ENCODE results near the gene EML4.
"Not testable (repeated sequence)": the region's sequence is repeated elsewhere in the genome, so short reads cannot be mapped to it uniquely, and the experiment has no call there.

EML4 gene

DNA sequence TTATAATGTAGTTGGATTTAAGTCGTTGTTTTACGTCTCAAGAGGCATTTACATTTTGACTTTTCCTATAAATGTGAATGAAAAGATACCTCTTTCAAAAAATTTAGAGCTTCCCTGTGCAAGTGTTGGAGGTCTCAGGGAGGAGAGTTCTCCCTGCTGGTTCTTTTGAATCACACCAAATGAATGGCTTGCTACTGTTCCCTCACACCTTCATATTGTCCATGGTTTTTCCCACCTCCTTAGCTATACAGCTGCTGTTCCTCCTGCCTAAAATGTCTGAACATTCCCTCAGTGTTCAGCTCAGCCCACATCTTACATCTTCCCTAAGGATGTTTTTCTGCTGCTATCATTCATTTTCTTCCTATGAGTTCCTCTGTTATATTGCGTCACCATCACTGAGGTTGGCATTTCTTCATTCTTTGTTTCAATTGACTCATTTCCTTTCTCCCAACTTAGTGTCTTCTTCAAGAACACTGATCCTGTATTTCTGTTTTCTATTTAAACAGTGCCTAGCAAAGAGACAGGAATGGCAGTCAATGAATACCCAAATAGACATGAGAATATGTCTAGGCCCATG is 145.8 kb downstream of the EML4 start:
- no peak for DNase-seq

DNA sequence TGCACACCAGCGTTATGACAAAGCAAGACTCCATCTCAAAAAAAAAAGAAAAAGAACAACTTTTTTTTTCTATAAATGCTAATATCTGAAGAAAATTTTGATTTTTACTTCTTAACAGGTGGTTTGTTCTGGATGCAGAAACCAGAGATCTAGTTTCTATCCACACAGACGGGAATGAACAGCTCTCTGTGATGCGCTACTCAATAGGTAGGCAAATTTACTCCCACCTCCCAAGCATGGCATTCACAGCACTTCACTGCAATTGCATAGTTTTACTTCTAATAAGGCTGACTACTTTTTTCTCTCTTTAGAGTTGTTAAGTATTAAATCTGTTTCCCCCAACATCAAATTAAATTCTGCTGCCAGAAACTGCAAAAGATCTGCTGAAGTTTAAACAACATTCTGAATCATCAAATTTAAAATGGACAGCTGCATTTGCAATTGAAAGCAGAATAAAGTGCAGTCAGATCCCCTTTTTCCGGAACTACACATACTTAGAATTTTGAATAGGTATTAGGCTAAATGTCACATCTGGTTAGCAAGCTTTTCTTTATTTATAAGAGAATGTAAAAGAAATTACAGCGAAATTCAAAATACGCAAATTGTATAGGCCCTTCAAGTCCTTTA is 146.8 kb downstream of the EML4 start:
- no peak for DNase-seq

DNA sequence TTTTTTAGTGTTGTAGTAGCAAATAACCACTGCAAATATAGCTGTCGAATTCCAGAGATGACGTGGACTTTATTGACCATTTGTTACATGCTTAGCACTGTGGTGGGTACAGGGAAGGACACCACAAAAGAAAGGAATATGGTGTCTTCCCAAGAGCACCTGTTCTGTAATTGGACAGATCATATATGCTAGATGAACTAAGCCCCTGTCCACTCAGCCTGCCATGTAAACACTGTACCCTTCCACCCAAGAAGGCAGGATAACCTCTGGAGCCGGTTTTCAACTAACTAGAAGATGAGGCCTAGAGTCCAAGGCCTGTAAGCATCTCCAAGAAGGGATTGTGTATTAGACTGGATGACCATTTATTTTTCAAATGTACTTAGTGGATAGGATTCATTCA is 147.8 kb downstream of the EML4 start:
- no peak for DNase-seq

DNA sequence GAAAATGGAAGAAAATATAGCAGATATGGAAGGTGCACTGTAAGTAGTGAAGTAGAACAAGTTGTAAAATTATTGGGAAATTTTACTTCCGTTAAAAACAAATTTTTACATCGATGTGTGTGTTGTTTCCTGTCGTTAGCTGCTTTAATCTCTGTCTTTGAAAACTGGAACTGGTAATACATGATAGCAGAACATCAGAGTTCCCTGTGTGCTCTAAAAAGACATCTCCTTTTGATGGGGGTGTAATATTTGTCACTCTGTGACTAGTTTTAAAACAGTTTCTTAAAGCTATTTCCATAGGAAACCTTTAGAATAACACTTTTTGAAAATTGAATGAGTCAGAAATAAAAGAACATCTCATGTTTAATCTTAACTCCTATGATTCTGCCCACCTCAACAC is 148.3 kb downstream of the EML4 start:
- DNase-seq: no peak

DNA sequence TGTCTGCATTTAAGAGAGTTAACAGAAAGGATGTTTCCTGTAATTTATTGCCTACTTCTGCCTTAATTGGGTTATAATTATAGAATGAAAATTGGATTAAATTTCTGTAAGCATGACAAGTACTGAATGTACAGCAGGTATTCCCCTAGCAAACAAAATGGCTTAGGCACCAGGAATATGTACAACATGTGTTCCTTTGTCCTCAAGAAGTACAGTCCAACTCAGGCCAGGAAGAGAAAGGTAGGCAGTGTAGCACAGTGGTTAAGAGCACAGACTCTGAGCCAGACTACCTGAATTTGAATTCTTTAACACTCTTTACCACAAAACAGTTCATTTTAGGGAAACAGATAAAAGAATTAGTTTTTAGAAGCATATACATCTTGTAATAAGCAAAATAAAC is 148.8 kb downstream of the EML4 start:
- no peak for DNase-seq

DNA sequence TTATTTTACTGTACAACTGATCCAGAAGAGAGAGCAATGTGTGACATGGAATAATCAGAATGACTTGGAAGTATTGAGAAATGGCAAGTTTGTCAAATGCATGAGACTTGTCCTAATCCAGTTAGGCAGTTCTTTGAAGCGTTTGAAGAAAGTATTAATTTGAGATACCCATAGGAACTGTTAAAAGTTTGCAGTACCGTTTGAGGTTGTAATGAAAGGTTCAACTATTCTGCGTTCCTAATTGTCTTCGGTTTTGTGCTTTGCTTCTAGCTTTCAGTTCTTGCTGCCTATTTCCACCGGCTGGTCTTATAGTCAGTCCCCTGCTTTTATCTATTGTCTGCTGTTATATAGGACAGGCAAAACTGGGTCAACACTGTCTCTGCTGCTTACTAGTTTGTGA is 150.1 kb downstream of the EML4 start:
- no peak for DNase-seq

DNA sequence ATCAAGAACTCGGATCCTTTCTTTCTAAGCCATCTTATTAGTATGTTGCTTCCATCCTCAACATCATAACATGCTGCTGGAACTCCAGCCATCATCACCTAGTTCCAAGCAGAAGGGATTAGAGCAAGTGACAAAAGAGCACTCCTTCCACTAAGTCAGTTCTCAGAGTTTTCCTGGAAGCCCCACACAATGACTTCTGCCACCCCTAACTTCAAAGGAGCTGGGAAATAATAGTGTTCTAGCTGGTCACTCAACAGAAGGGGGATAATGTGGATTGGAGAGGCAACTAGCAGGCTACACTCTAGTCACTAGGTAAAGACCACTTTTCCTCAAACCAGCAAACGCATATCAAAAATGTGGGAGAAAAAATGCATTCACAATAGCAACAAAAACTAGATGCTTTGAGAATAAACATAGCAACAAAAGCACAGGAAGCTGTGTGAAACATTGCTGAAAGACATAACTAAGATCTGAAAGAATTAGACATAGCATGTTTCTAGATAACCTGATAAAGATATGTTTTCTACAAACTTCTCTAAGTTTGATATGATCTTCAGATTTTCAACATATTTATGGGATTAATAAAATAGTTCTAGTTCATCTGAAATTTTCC is 152.4 kb downstream of the EML4 start:
- no peak for DNase-seq

DNA sequence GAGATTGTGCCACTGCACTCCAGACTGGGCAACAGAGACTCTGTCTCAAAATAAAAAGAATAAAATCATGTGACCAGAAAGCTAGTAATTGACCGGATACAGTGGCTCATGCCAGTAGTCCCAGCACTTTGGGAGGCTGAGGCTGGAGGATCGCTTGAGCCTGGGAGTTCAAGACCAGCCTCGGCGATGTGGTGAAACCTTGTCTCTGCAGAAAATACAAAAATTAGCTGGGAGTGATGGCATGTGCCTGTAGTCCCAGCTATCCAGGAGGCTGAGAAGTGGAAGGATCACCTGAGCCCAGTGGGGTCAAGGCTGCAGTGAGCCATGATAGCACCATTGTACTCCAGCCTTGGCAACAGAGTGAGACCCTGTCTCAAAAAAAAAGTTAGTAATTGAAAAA is 155.1 kb downstream of the EML4 start:
- no peak for DNase-seq

DNA sequence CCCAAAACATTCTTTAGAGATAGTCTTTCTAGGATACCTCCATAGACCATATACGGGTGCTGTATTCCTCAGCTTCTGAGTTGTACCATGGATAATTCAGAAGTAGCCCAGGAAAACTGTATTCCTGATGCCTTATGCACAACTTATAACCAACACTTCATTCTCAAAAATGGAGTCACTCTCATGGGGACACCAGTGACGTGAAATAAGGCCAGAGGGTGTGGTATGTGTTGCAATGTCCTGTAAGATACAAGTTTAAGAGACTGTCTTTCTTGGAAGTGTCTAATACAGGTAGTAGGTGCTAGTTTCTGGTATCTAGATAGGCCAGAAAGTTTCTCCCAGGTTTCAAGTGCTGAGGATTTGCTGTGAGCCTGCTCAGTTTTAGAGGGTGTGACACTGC is 155.8 kb downstream of the EML4 start:
- DNase-seq: no peak

DNA sequence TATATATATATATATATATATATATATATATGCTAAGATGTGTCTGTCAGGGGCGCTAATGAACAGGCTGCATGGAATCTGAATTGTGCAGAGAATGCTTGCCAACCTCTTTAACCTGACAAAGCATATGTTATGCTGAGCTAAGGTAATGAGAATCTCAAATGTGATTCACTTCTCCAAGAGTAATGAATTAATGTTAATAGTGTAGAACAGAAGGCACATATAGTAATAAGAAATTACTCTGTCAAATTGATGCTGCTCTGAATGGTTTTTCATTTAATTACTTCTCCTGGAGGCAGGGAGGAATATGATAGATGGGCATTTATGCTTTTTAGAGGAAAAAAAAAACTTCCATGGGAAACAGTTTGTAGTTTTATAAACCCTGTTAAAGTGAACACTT is 156.5 kb downstream of the EML4 start:
- no peak for DNase-seq

DNA sequence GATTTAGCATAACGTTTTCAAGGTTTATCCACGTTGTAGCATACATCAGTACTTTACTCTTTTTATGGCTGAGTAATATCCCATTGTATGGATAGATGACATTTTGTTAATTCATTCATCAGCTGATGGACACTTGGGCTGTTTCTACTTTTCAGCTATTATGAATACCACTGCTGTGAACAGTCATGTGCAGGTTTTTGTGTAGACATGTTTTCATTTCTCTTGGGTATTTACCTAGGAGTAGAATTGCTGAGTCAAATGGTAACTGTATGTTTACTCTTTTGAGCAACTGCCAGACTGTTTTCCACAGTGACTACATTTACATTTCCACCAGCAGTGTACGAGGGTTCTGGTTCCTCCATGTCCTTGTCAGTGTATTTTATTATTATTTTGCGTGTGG is 158.0 kb downstream of the EML4 start:
- DNase-seq: no peak

DNA sequence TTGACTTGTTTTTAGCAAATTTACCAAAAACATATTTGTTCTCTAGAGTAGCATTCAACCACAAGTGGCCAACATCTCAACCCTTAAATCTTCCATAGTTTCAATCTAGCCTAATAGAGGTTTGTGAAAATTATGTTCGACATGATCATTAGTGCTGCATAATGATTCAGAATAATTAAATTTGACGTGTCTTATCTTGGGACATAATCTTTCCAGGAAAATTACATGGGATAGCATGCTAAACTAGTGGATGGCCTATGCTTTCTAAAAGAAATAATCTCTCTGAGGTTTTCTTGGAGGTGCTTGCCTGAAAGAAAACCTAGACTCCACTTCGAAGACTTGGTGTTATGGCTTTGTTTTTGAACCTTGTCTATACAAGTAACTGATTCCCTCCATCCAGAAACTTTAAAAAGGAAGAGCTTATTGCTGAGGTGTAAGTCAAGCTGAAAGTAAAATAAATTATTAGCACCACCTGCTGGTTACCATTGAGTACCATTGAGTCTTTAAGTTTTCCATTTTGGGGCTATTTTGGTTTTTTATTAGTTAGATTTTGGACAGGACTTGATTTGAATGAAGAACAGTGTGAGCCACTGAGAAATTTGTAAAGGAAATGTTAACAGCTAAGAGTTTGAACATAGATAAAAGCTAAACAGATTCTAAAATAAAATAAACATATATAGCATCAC is 159.1 kb downstream of the EML4 start:
- no peak for DNase-seq

DNA sequence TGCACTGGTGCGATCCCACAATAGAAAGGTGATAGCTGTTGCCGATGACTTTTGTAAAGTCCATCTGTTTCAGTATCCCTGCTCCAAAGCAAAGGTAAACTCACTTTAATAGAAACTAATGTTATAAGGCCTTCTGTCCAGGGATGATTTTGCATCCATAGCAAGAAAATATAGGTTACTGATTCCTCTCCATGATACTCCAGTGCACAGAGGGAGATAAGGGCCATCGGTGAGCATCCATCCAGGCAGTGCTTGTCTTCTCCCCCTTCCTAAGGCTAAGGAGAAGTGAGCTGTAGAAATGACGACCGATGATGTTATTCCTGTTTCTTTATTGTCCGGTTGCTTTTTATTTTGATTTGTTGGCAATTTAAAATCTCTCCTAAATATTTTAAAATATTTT is 159.8 kb downstream of the EML4 start:
- DNase-seq: no peak

DNA sequence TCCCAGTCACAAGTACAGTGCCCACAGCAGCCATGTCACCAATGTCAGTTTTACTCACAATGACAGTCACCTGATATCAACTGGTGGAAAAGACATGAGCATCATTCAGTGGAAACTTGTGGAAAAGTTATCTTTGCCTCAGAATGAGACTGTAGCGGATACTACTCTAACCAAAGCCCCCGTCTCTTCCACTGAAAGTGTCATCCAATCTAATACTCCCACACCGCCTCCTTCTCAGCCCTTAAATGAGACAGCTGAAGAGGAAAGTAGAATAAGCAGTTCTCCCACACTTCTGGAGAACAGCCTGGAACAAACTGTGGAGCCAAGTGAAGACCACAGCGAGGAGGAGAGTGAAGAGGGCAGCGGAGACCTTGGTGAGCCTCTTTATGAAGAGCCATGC is 160.6 kb downstream of the EML4 start:
- DNase-seq: no peak

DNA sequence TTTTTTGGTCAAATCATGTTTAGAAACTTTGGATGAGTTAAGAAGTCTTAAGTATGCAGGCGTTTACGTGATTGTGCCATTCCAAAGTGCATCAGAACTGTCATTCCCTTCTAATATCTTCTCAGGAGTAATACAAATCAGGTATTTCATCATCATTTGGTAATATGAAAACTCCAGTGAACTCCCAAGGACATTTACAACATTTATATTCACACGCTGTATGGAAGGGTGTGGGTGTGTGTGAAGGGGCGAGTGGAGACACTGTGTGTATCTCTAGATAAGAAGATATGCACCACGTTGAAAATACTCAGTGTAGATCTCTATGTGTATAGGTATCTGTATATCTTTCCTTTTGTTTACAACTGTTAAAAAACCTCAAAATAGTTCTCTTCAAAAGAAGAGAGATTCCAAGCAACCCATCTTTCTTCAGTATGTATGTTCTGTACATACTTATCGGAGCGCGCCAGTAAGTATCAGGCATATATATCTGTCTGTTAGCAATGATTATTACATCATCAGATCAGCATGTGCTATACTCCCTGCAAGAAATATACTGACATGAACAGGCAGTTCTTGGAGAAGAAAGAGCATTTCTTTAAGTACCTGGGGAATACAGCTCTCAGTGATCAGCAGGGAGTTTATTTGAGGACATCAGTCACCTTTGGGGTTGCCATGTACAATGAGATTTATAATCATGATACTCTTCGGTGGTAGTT is 162.6 kb downstream of the EML4 start:
- DNase-seq: no peak

DNA sequence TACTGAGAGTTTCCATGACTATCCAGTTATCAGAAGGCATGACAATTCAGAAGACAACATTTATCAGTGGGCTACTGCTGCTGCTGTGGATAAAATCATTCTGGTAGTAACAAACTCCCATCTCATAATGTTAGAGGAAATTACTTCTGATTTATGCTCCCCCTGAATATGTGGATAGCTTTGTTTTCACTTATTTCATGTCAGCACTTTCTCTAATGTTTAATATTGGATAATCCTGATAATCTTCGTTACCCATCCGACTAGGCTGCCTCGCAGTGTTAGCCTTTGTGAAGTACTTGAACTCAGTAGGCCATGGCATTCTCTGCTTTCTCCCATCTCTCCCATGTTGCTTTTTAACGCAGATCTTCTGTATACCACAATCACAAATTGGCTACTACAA is 163.4 kb downstream of the EML4 start:
- no peak for DNase-seq

DNA sequence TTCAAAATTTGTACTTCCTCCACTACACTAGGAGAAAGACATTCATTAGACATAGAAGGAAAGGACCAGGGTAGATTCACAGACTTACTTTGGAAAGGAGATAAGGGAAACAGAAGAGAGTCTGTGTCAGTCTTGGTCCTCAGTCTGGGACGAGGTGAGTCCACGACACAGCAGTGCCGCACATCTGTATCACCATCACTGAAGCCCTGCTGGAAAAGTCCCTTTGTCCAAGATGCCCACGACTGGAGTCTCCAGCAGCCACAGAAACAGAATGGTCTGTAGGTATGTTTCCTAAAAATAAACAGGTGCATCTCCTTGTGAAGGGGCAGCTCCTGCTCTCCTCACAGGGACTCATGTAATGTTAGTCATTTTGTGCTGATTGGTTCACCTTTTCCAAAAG is 164.4 kb downstream of the EML4 start:
- DNase-seq: no peak

DNA sequence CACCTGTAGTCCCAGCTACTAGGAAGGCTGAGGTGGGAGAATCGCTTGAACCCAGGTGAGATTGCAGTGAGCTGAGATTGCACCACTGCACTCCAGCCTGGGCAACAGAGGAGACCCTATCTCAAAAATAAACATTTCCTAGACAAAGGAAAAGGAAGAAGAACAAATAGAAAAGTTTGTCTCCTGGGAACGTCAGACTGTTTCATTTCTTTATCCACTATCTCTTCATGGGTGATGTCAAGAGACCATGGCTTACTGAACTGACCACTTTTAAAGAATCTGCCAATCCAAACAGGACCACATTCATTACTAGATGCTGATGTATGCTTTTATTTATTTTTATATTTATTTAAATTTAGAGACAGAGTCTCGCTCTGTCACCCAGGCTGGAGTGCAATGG is 165.1 kb downstream of the EML4 start:
- DNase-seq: no peak

DNA sequence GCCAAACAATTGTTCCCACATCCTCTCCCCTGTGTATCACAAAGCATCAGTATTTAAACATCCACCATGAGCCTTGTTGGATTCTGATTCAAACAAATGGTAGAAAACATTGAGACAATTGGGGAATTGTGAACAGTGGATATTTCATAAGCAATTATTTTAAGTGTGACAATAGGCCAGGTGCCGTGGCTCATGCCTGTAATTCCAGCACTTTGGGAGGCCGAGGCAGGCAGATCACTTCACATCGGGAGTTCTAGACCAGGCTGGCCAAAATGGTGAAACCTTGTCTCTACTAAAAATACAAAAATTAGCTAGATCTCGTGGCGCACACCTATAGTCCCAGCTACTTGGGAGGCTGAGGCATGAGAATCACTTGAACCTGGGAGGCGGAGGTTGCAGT is 165.7 kb downstream of the EML4 start:
- not testable (repeated sequence) for DNase-seq

DNA sequence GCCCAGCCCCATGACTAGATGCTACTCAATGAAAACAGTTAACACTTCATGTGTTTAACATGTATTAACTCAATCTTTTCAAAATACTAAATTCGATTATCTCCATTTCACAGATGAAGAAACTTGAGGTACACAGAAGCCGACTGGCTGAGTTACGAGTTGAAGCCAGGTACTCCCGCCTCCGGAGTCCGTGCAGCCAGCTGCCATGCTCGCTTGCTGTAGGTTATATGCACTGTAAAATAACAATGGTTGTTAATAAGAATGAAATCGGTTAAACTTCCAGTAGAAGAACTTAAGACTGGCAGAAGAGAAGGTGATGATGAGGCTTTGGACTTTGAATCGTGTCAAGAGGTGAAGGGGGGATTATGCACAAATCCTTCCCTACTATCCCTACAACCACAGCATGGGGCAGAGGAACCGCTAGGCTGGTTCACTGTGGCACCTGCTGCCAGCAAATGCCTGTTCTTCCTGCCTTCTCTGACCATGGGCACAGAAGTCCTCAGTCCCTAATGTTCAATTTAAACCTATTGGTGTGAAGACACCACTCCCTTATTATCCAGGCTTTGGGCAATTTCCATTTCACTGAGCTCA is 166.5 kb downstream of the EML4 start:
- DNase-seq: no peak

DNA sequence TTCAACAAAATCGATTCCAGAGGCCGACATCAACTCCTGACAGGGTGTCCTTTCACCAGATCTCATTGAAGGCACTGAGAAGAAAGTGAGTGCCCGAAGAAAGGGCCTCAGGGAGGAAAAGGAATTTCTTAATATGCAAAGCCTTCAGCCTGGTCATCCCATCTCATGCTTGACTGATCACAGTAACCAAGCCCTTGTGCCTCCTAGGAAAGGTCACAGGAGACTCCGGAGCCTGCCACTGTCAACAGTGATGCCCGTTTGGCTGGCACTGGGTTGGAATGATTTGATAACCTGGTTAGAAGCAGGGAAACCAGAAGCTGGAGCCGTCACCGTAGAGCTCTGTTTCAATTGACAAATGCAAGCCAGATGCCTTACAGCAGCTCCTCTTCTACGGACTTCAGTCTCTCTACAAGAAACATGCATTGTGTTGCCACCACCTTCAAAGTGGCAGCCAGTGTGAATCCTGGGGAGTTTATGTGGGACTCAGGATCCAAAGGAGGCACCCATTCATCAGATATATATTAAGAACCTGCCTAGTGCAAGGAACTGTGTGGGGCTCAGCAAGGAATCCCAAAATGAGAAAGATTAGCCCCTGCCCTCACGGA is 167.3 kb downstream of the EML4 start:
- no peak for DNase-seq

DNA sequence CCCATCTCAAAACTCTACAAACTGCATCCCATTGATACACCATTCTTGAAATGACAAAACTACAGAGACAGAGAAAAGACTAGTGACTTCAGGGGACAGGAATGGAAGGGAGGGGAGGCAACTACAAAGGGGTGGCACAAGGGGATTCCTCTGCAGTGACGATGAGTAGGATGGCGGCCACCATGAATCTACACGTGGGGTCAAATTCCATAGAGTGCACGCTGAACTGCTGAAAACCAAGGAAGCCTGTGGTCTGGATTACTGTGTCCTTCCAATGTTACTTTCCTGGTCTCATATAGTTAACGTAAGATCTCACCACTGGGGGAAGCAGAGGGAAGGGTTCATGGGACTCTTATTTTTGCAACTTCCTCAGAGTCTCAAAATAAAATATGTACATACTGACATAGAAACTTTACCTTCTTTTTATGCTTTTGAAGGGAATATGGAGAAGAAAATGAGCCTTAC is 168.2 kb downstream of the EML4 start:
- no peak for DNase-seq
